HCT116 (cell line): Measurements from ENCODE around the gene N4BP3. TPM values are rescaled to one million over a fixed set of nuclear protein-coding genes. Genes with fewer than 3 reads are reported as not detected.

ENCODE experiments used
- ATAC-seq: fragments of 200-7000 bp; cut with Tn5 transposase; 2 replicates; pipeline ENCODE4 v1.9.1; 2020; ENCODE audit warnings: mild to moderate bottlenecking, moderate library complexity
- BruUV-seq: library from RNA; stranded (reverse); fragments of 400-500 nt; replicated peaks from 2 replicates; lab custom pipeline; 2021; lab: Mats Ljungman, UMichigan
- CTCF ChIA-PET: fragments of 300-600 bp; sonication (Branson Sonifier 250); formaldehyde crosslinking; loops from one replicate; lab custom pipeline; 2021; ENCODE audit warnings: antibody characterized with exemption; lab: Charles Lee
- POLR2A ChIA-PET: fragments of 300-600, 350-600 bp; sonication (Branson Sonifier 250); formaldehyde crosslinking; loops from one replicate; lab custom pipeline; 2021; ENCODE audit warnings: antibody characterized with exemption; lab: Charles Lee
- RAD21 ChIA-PET, 2 experiments: fragments of 300-600 bp; sonication (Branson Sonifier 250); formaldehyde crosslinking; loops; one replicate each; lab custom pipeline; 2023; ENCODE audit warnings: low total read pairs in 2 of 2; ENCODE audit not compliant: uncharacterized antibody in 2 of 2, unreplicated experiment in 2 of 2, low non-redundant PET in 1 of 2; lab: Charles Lee
- DNase-seq: peaks from one replicate; pipeline ENCODE4 v3.0.0-alpha.2; 2010; ENCODE audit warnings: low read depth, low spot score
- H2AFZ ChIP-seq: fragments of 200-600 bp; shearing (Covaris generic), sonication (generic); 2 replicates; pipeline ENCODE4 v1.6.1; 2017; ENCODE audit warnings: low read depth, mixed run types, mixed read lengths, antibody characterized with exemption, low read length; ENCODE audit not compliant: poor library complexity, severe bottlenecking
- H3K27ac ChIP-seq: 2 replicates; pipeline ENCODE4 v1.5.1; 2012; ENCODE audit warnings: low read depth, low read length
- H3K27me3 ChIP-seq: fragments of 200-600 bp; sonication (generic); 2 replicates; pipeline ENCODE4 v1.6.1; 2016; ENCODE audit warnings: mixed run types, low read length, mixed read lengths; ENCODE audit not compliant: insufficient read depth
- H3K36me3 ChIP-seq, 2 experiments: fragments of 200-500 bp in 1 of 2; fragments of 200-600 bp in 1 of 2; sonication (Bioruptor generic) in 1 of 2; sonication (generic) in 1 of 2; 2 replicates each; pipeline versions ENCODE4 v1.5.1 to v1.6.1; 2014 to 2016; ENCODE audit warnings: low read length in 2 of 2, inconsistent platforms in 1 of 2, mixed read lengths in 1 of 2, mixed run types in 1 of 2; ENCODE audit not compliant: insufficient read depth in 2 of 2, control insufficient read depth in 1 of 2
- H3K4me1 ChIP-seq, 2 experiments: fragments of 200-600 bp in 1 of 2; sonication (generic) in 1 of 2; 2 replicates each; pipeline versions ENCODE4 v1.5.1 to v1.6.1; 2012 to 2017; ENCODE audit warnings: low read length in 2 of 2, inconsistent platforms in 1 of 2, mild to moderate bottlenecking in 1 of 2, mixed read lengths in 1 of 2, mixed run types in 1 of 2, moderate library complexity in 1 of 2; ENCODE audit not compliant: insufficient read depth in 2 of 2, control insufficient read depth in 1 of 2
- H3K4me2 ChIP-seq: fragments of 200-600 bp; sonication (generic); 2 replicates; pipeline ENCODE4 v1.6.1; 2017; ENCODE audit warnings: mixed run types, low read length, mixed read lengths
- H3K4me3 ChIP-seq, 2 experiments: fragments of 200-600 bp in 1 of 2; sonication (generic) in 1 of 2; replicated peaks in 1 of 2; 2 replicates each; pipeline ENCODE4 v1.5.1; 2011 to 2016; ENCODE audit warnings: low read length in 2 of 2, control low read depth in 1 of 2, low read depth in 1 of 2, mild to moderate bottlenecking in 1 of 2, mixed read lengths in 1 of 2, mixed run types in 1 of 2
- H3K79me2 ChIP-seq: fragments of 200-600 bp; sonication (generic); 2 replicates; pipeline ENCODE4 v1.6.1; 2017; ENCODE audit warnings: mild to moderate bottlenecking, mixed run types, low read length, moderate library complexity, mixed read lengths; ENCODE audit not compliant: insufficient read depth
- H3K9ac ChIP-seq: fragments of 200-600 bp; sonication (generic); 2 replicates; pipeline ENCODE4 v1.6.1; 2016; ENCODE audit warnings: low read length, mixed read lengths
- H3K9me2 ChIP-seq: fragments of 200-600 bp; sonication (generic), shearing (Covaris generic); 2 replicates; pipeline ENCODE4 v1.6.1; 2017; ENCODE audit warnings: mixed run types, mild to moderate bottlenecking, moderate library complexity; ENCODE audit not compliant: insufficient read depth
- H3K9me3 ChIP-seq, 2 experiments: fragments of 200-500 bp in 1 of 2; fragments of 200-600 bp in 1 of 2; sonication (Bioruptor generic) in 1 of 2; sonication (generic) in 1 of 2; 2 replicates each; pipeline ENCODE4 v1.6.1; 2014 to 2017; ENCODE audit warnings: low read length in 2 of 2, mixed read lengths in 2 of 2, inconsistent platforms in 1 of 2, low read depth in 1 of 2, mild to moderate bottlenecking in 1 of 2, mixed run types in 1 of 2, moderate library complexity in 1 of 2; ENCODE audit not compliant: control insufficient read depth in 1 of 2, insufficient read depth in 1 of 2
- H4K20me1 ChIP-seq: fragments of 200-600 bp; sonication (generic), shearing (Covaris generic); 2 replicates; pipeline ENCODE4 v1.6.1; 2017; ENCODE audit warnings: mixed run types, mild to moderate bottlenecking, moderate library complexity; ENCODE audit not compliant: insufficient read depth
- CBX3 ChIP-seq: IDR thresholded peaks from 2 replicates; pipeline ENCODE4 v1.6.1; 2012; ENCODE audit warnings: low read depth
- CEBPB ChIP-seq: IDR thresholded peaks from 2 replicates; pipeline ENCODE4 v1.6.1; 2012; ENCODE audit warnings: low read depth
- EGR1 ChIP-seq: IDR thresholded peaks from 2 replicates; pipeline ENCODE4 v1.6.1; 2012; ENCODE audit warnings: low read depth
- ELF1 ChIP-seq: IDR thresholded peaks from 2 replicates; pipeline ENCODE4 v1.6.1; 2012; ENCODE audit warnings: low read depth, borderline replicate concordance
- EZH2 ChIP-seq: fragments of 200-600 bp; sonication (generic); IDR thresholded peaks from 2 replicates; pipeline ENCODE4 v1.6.1; 2017; ENCODE audit warnings: antibody characterized with exemption, mixed run types
- EZH2phosphoT487 ChIP-seq: fragments of 200-600 bp; IDR thresholded peaks from 2 replicates; pipeline ENCODE4 v1.6.1; 2018; ENCODE audit warnings: antibody characterized with exemption, borderline replicate concordance
- FOSL1 ChIP-seq: IDR thresholded peaks from 2 replicates; pipeline ENCODE4 v1.6.1; 2012; ENCODE audit warnings: low read depth
- JUND ChIP-seq: IDR thresholded peaks from 2 replicates; pipeline ENCODE4 v1.6.1; 2012
- POLR2A ChIP-seq: IDR thresholded peaks from 2 replicates; pipeline ENCODE4 v1.7.0; 2011; ENCODE audit warnings: borderline replicate concordance; ENCODE audit not compliant: insufficient read depth, insufficient read length; ENCODE audit errors: extremely low read depth
- POLR2AphosphoS5 ChIP-seq: IDR thresholded peaks from 2 replicates; pipeline ENCODE4 v1.6.1; 2011; ENCODE audit warnings: mild to moderate bottlenecking, low read depth, low read length, moderate library complexity
- RAD21 ChIP-seq: IDR thresholded peaks from 2 replicates; pipeline ENCODE4 v1.6.1; 2012; ENCODE audit warnings: low read depth, mild to moderate bottlenecking
- SIN3A ChIP-seq: IDR thresholded peaks from 2 replicates; pipeline ENCODE4 v1.6.1; 2012; ENCODE audit warnings: low read depth
- SP1 ChIP-seq: IDR thresholded peaks from 2 replicates; pipeline ENCODE4 v1.6.1; 2012; ENCODE audit warnings: low read depth
- SRF ChIP-seq: IDR thresholded peaks from 2 replicates; pipeline ENCODE4 v1.6.1; 2012; ENCODE audit warnings: low read depth
- TCF7L2 ChIP-seq: IDR thresholded peaks from 2 replicates; pipeline ENCODE4 v1.7.0; 2011; ENCODE audit warnings: borderline replicate concordance, inconsistent platforms; ENCODE audit not compliant: insufficient read depth, insufficient read length; ENCODE audit errors: extremely low read depth
- intact Hi-C: fragments of 100-400 bp; cut with micrococcal nuclease; formaldehyde crosslinking; loops from 2 replicates; pipeline ENCODE4 v1.10.0; 2022
- total RNA-seq: library from RNA; stranded (reverse); gene quantifications from one replicate; pipeline ENCODE4 v1.2.1, GENCODE V29; 2021; ENCODE audit not compliant: unreplicated experiment
- TF ChIP-seq, protein P1 (sequence below): IDR thresholded peaks from 2 replicates; pipeline ENCODE4 v1.6.1; 2012; ENCODE audit warnings: low read depth
- TF ChIP-seq, protein P2 (sequence below), 3 experiments: fragments of 200-600 bp in 1 of 3; sonication (generic) in 1 of 3; IDR thresholded peaks in 2 of 3; conservative IDR thresholded peaks in 1 of 3; 2 replicates each; pipeline ENCODE4 v1.5.1; 2012 to 2017; ENCODE audit warnings: low read depth in 2 of 3, low read length in 2 of 3, antibody characterized with exemption in 1 of 3, borderline replicate concordance in 1 of 3, control low read depth in 1 of 3, mild to moderate bottlenecking in 1 of 3, mixed read lengths in 1 of 3, mixed run types in 1 of 3, moderate library complexity in 1 of 3; ENCODE audit not compliant: insufficient read depth in 1 of 3

The N4BP3 gene
- total RNA-seq, 1 experiment from 2014 or later: 5.2 TPM

DNA sequence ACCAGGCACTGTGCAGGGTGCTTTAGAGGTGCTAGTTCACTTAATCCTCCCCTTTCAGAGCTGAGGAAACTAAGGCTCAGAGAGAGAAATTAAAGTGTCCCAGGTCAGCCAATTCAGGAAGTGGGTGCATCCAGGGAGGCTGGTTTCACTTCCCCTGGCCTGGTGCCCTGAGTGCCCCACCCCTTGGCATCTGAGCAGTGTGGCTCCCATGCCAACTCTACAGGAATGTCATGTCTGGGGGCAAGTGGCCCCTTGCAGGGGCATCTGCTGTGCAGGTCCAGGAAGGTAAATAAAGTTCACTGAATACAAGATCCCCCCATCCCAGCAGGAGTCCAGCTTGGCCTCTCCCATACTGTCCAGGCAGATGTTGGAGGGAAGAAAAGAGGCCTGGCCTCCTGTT, 4.4 kb upstream of the N4BP3 start:
- no peaks in the 10 kb centered on the region for H3K9me2 ChIP-seq
- ATAC-seq (no peak), DNase-seq (no peak)
- H3K79me2 ChIP-seq: no peaks in the 10 kb centered on the region
- no peak overlapping the region for H2AFZ ChIP-seq
- no peak overlapping the region for H3K4me2 ChIP-seq
- CTCF ChIA-PET: no interaction called here
- TF ChIP-seq, protein P1, sequence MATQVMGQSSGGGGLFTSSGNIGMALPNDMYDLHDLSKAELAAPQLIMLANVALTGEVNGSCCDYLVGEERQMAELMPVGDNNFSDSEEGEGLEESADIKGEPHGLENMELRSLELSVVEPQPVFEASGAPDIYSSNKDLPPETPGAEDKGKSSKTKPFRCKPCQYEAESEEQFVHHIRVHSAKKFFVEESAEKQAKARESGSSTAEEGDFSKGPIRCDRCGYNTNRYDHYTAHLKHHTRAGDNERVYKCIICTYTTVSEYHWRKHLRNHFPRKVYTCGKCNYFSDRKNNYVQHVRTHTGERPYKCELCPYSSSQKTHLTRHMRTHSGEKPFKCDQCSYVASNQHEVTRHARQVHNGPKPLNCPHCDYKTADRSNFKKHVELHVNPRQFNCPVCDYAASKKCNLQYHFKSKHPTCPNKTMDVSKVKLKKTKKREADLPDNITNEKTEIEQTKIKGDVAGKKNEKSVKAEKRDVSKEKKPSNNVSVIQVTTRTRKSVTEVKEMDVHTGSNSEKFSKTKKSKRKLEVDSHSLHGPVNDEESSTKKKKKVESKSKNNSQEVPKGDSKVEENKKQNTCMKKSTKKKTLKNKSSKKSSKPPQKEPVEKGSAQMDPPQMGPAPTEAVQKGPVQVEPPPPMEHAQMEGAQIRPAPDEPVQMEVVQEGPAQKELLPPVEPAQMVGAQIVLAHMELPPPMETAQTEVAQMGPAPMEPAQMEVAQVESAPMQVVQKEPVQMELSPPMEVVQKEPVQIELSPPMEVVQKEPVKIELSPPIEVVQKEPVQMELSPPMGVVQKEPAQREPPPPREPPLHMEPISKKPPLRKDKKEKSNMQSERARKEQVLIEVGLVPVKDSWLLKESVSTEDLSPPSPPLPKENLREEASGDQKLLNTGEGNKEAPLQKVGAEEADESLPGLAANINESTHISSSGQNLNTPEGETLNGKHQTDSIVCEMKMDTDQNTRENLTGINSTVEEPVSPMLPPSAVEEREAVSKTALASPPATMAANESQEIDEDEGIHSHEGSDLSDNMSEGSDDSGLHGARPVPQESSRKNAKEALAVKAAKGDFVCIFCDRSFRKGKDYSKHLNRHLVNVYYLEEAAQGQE: no peak
- TF ChIP-seq POLR2A (no peak), SP1 (no peak), FOSL1 (no peak), TCF7L2 (no peak)
- H4K20me1 ChIP-seq: no peaks in the 10 kb centered on the region
- no peaks in the 10 kb centered on the region for H3K27me3 ChIP-seq
- intact Hi-C loops: no loop called here
- peaks cover 12 to 18% of the 10 kb centered on the region in 2 experiments for H3K4me1 ChIP-seq
- no peak overlapping the region for H3K9ac ChIP-seq
- RAD21 ChIA-PET: no interaction called here
- no peak overlapping the region for H3K4me3 ChIP-seq
- POLR2A ChIA-PET: no interaction called here
- H3K27ac ChIP-seq: no peak overlapping the region
- H3K36me3 ChIP-seq: no peaks in the 10 kb centered on the region
- BruUV-seq: no TSS peak
- no peaks in the 10 kb centered on the region for H3K9me3 ChIP-seq

DNA sequence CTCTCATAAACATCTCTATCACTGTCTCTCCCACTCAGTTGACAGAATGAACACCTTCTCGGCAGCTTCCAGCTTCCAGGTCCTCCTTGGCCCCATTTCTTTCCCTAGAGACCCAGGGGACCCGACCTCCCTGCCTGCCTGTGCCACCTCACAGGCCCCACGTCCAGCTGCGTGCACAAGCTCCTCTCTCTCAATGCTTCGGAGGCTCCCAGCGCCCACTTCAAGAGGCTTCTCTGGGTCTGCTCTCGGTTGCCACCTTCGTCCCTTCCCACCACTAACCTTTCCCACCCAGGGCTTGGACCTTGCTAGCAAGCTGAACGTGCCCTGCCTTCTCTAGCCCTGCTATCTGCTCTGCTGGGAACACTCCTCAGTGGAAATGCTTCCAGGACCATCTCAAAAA, 2.8 kb upstream of the N4BP3 start:
- Histone ChIP-seq H3K4me3 (no peak overlapping the region), H3K36me3 (no peaks in the 10 kb centered on the region), H3K9me2 (no peaks in the 10 kb centered on the region), H3K27me3 (no peaks in the 10 kb centered on the region), H3K4me2 (no peak overlapping the region), H3K4me1 (peaks cover 20 to 33% of the 10 kb centered on the region in 2 experiments), H3K9me3 (no peaks in the 10 kb centered on the region), H4K20me1 (no peaks in the 10 kb centered on the region), H3K79me2 (peaks cover 9% of the 10 kb centered on the region; the same call in 1 of the 2 replicates), H3K9ac (no peak overlapping the region), H2AFZ (no peak overlapping the region), H3K27ac (no peak overlapping the region)
- no peak for ATAC-seq
- BruUV-seq: no TSS peak
- intact Hi-C loops: no loop called here
- ChIA-PET CTCF (no interaction called here), POLR2A (no interaction called here), RAD21 (no interaction called here)
- no peak for DNase-seq
- TF ChIP-seq, protein P2, sequence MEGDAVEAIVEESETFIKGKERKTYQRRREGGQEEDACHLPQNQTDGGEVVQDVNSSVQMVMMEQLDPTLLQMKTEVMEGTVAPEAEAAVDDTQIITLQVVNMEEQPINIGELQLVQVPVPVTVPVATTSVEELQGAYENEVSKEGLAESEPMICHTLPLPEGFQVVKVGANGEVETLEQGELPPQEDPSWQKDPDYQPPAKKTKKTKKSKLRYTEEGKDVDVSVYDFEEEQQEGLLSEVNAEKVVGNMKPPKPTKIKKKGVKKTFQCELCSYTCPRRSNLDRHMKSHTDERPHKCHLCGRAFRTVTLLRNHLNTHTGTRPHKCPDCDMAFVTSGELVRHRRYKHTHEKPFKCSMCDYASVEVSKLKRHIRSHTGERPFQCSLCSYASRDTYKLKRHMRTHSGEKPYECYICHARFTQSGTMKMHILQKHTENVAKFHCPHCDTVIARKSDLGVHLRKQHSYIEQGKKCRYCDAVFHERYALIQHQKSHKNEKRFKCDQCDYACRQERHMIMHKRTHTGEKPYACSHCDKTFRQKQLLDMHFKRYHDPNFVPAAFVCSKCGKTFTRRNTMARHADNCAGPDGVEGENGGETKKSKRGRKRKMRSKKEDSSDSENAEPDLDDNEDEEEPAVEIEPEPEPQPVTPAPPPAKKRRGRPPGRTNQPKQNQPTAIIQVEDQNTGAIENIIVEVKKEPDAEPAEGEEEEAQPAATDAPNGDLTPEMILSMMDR (IDR thresholded peaks at IDR 0.05 in 2 of 3, conservative IDR thresholded peaks at IDR 0.05 in 1 of 3; ENCODE audit: borderline replicate concordance in 1 of 3, insufficient read depth in 1 of 3, low read depth in 2 of 3, low read length in 2 of 3): no peak
- no peak for TF ChIP-seq ELF1
- no peak for TF ChIP-seq CBX3
- no peak for TF ChIP-seq CEBPB
- no peak for TF ChIP-seq SIN3A
- no peak for TF ChIP-seq POLR2A
- TF ChIP-seq EZH2: no peak
- TF ChIP-seq EGR1: no peak
- no peak for TF ChIP-seq POLR2AphosphoS5
- TF ChIP-seq FOSL1: no peak
- no peak for TF ChIP-seq JUND
- TF ChIP-seq EZH2phosphoT487: no peak
- TF ChIP-seq RAD21: no peak
- TF ChIP-seq SRF: no peak
